ENCODE data around the gene CFAP47.

CFAP47 gene

GRCh38 chrX:36364262-36364661 lies 444.7 kb downstream of the CFAP47 start:
- Histone ChIP-seq H2AFZ (ENCODE audit: insufficient read depth, low read length, poor library complexity) (no peak overlapping the region), H4K91ac (ENCODE audit: low read depth, low read length) (no peak overlapping the region), H2AK5ac (ENCODE audit: low read length) (no peak overlapping the region), H3K27me3 (ENCODE audit: insufficient read depth, low read length) (no peaks in the 10 kb centered on the region), H3K79me2 (ENCODE audit: control insufficient read depth, insufficient read depth, low read length, poor library complexity) (no peaks in the 10 kb centered on the region), H3K27ac (ENCODE audit: low read depth, low read length) (no peak overlapping the region), H2BK5ac (ENCODE audit: low read depth, low read length, poor library complexity) (no peak overlapping the region), H3K4me2 (ENCODE audit: low read length) (no peak overlapping the region), H3K9me3 (ENCODE audit: insufficient read depth, low read depth, low read length) (no peaks in the 10 kb centered on the region), H4K12ac (ENCODE audit: low read depth, low read length) (no peak overlapping the region), H2BK12ac (ENCODE audit: low read length) (no peak overlapping the region), H3K36me3 (ENCODE audit: control insufficient read depth in 1 of 2, insufficient read depth in 2 of 2, low read length in 2 of 2) (no peaks in the 10 kb centered on the region), H3K4me3 (ENCODE audit: low read depth, low read length) (no peak overlapping the region), H3K23ac (ENCODE audit: low read length) (no peak overlapping the region), H3K79me1 (ENCODE audit: low read length) (no peaks in the 10 kb centered on the region), H2BK120ac (ENCODE audit: insufficient read depth, low read length, poor library complexity) (no peak overlapping the region), H4K8ac (ENCODE audit: low read depth, low read length) (no peak overlapping the region), H3K4me1 (ENCODE audit: control insufficient read depth in 1 of 2, insufficient read depth in 2 of 2, low read length in 2 of 2) (no peaks in the 10 kb centered on the region), H3K4ac (ENCODE audit: low read depth, low read length) (no peak overlapping the region), H3K18ac (ENCODE audit: low read length) (no peak overlapping the region), H3K14ac (ENCODE audit: low read length) (no peak overlapping the region), H3K9ac (ENCODE audit: low read length) (no peak overlapping the region)
- no CpG with 5 or more reads among the region's 1 CpG for WGBS (ENCODE audit: extremely low coverage, insufficient coverage, insufficient read length)
- no peak for DNase-seq

DNA sequence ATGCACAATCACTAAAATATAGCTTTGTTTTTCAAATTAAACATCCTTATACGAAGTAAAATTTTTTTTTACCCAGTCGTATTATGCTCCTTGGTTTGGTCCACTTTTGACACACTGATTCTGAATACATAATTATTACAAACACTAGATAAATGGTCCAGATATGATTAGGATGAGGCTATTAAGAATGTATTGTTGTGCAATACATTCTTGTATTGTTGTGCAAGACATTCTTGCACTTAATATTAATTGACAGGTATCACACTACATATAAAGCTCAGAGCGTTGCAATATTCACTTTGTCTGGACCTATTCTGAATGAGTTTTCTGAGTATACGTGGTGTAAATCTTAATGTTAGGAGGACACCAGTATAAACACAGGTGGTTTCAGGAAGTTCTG lies 464.0 kb downstream of the CFAP47 start:
- H3K14ac ChIP-seq (ENCODE audit: low read length) = no peak overlapping the region
- H3K4me3 ChIP-seq (ENCODE audit: low read depth, low read length) = no peak overlapping the region
- H2BK120ac ChIP-seq (ENCODE audit: insufficient read depth, low read length, poor library complexity) = no peak overlapping the region
- no peak overlapping the region for H2AK5ac ChIP-seq (ENCODE audit: low read length)
- no peak for DNase-seq
- no peak overlapping the region for H2BK5ac ChIP-seq (ENCODE audit: low read depth, low read length, poor library complexity)
- no peaks in the 10 kb centered on the region for H3K4me1 ChIP-seq (ENCODE audit: control insufficient read depth in 1 of 2, insufficient read depth in 2 of 2, low read length in 2 of 2)
- no peaks in the 10 kb centered on the region for H3K36me3 ChIP-seq (ENCODE audit: control insufficient read depth in 1 of 2, insufficient read depth in 2 of 2, low read length in 2 of 2)
- H3K18ac ChIP-seq (ENCODE audit: low read length) = no peak overlapping the region
- no peak overlapping the region for H4K12ac ChIP-seq (ENCODE audit: low read depth, low read length)
- no peak overlapping the region for H3K9ac ChIP-seq (ENCODE audit: low read length)
- no peaks in the 10 kb centered on the region for H3K79me1 ChIP-seq (ENCODE audit: low read length)
- no CpG with 5 or more reads among the region's 4 CpGs for WGBS (ENCODE audit: extremely low coverage, insufficient coverage, insufficient read length)
- H4K91ac ChIP-seq (ENCODE audit: low read depth, low read length) = no peak overlapping the region
- no peak overlapping the region for H2AFZ ChIP-seq (ENCODE audit: insufficient read depth, low read length, poor library complexity)
- no peaks in the 10 kb centered on the region for H3K9me3 ChIP-seq (ENCODE audit: insufficient read depth, low read depth, low read length)
- no peak overlapping the region for H3K4ac ChIP-seq (ENCODE audit: low read depth, low read length)
- no peak overlapping the region for H3K27ac ChIP-seq (ENCODE audit: low read depth, low read length)
- H3K23ac ChIP-seq (ENCODE audit: low read length) = no peak overlapping the region
- no peaks in the 10 kb centered on the region for H3K27me3 ChIP-seq (ENCODE audit: insufficient read depth, low read length)
- no peak overlapping the region for H4K8ac ChIP-seq (ENCODE audit: low read depth, low read length)
- H2BK12ac ChIP-seq (ENCODE audit: low read length) = no peak overlapping the region
- no peak overlapping the region for H3K4me2 ChIP-seq (ENCODE audit: low read length)
- no peaks in the 10 kb centered on the region for H3K79me2 ChIP-seq (ENCODE audit: control insufficient read depth, insufficient read depth, low read length, poor library complexity)

GRCh38 chrX:36388901-36389300 lies 469.4 kb downstream of the CFAP47 start:
- Histone ChIP-seq H2BK12ac (ENCODE audit: low read length) (no peak overlapping the region), H3K23ac (ENCODE audit: low read length) (no peak overlapping the region), H2AK5ac (ENCODE audit: low read length) (no peak overlapping the region), H4K8ac (ENCODE audit: low read depth, low read length) (no peak overlapping the region), H3K9me3 (ENCODE audit: insufficient read depth, low read depth, low read length) (no peaks in the 10 kb centered on the region), H3K4me1 (ENCODE audit: control insufficient read depth in 1 of 2, insufficient read depth in 2 of 2, low read length in 2 of 2) (no peaks in the 10 kb centered on the region), H3K27ac (ENCODE audit: low read depth, low read length) (no peak overlapping the region), H2AFZ (ENCODE audit: insufficient read depth, low read length, poor library complexity) (no peak overlapping the region), H3K4me3 (ENCODE audit: low read depth, low read length) (no peak overlapping the region), H3K4ac (ENCODE audit: low read depth, low read length) (no peak overlapping the region), H4K91ac (ENCODE audit: low read depth, low read length) (no peak overlapping the region), H3K36me3 (ENCODE audit: control insufficient read depth in 1 of 2, insufficient read depth in 2 of 2, low read length in 2 of 2) (no peaks in the 10 kb centered on the region), H4K12ac (ENCODE audit: low read depth, low read length) (no peak overlapping the region), H2BK5ac (ENCODE audit: low read depth, low read length, poor library complexity) (no peak overlapping the region), H3K9ac (ENCODE audit: low read length) (no peak overlapping the region), H2BK120ac (ENCODE audit: insufficient read depth, low read length, poor library complexity) (no peak overlapping the region), H3K79me1 (ENCODE audit: low read length) (no peaks in the 10 kb centered on the region), H3K79me2 (ENCODE audit: control insufficient read depth, insufficient read depth, low read length, poor library complexity) (no peaks in the 10 kb centered on the region), H3K27me3 (ENCODE audit: insufficient read depth, low read length) (no peaks in the 10 kb centered on the region), H3K14ac (ENCODE audit: low read length) (no peak overlapping the region), H3K18ac (ENCODE audit: low read length) (no peak overlapping the region), H3K4me2 (ENCODE audit: low read length) (no peak overlapping the region)
- no peak for DNase-seq
- WGBS (ENCODE audit: extremely low coverage, insufficient coverage, insufficient read length) = no CpG with 5 or more reads among the region's 4 CpGs

- H4K8ac ChIP-seq (ENCODE audit: low read depth, low read length) = no peak overlapping the region
- no peak overlapping the region for H2BK5ac ChIP-seq (ENCODE audit: low read depth, low read length, poor library complexity)
- no peak overlapping the region for H3K4me3 ChIP-seq (ENCODE audit: low read depth, low read length)
- no peak overlapping the region for H3K14ac ChIP-seq (ENCODE audit: low read length)
- no peak overlapping the region for H3K23ac ChIP-seq (ENCODE audit: low read length)
- H2BK120ac ChIP-seq (ENCODE audit: insufficient read depth, low read length, poor library complexity) = no peak overlapping the region
- H3K27me3 ChIP-seq (ENCODE audit: insufficient read depth, low read length) = no peaks in the 10 kb centered on the region
- H3K9me3 ChIP-seq (ENCODE audit: insufficient read depth, low read depth, low read length) = no peaks in the 10 kb centered on the region
- no peak overlapping the region for H3K18ac ChIP-seq (ENCODE audit: low read length)
- no peaks in the 10 kb centered on the region for H3K36me3 ChIP-seq (ENCODE audit: control insufficient read depth in 1 of 2, insufficient read depth in 2 of 2, low read length in 2 of 2)
- H3K4ac ChIP-seq (ENCODE audit: low read depth, low read length) = no peak overlapping the region
- H2BK12ac ChIP-seq (ENCODE audit: low read length) = no peak overlapping the region
- WGBS (ENCODE audit: extremely low coverage, insufficient coverage, insufficient read length) = no CpG with 5 or more reads among the region's 3 CpGs
- no peak overlapping the region for H4K12ac ChIP-seq (ENCODE audit: low read depth, low read length)
- no peak for DNase-seq
- no peak overlapping the region for H2AFZ ChIP-seq (ENCODE audit: insufficient read depth, low read length, poor library complexity)
- no peak overlapping the region for H3K27ac ChIP-seq (ENCODE audit: low read depth, low read length)
- no peak overlapping the region for H3K4me2 ChIP-seq (ENCODE audit: low read length)
- H2AK5ac ChIP-seq (ENCODE audit: low read length) = no peak overlapping the region
- no peaks in the 10 kb centered on the region for H3K79me2 ChIP-seq (ENCODE audit: control insufficient read depth, insufficient read depth, low read length, poor library complexity)
- no peaks in the 10 kb centered on the region for H3K4me1 ChIP-seq (ENCODE audit: control insufficient read depth in 1 of 2, insufficient read depth in 2 of 2, low read length in 2 of 2)
- no peak overlapping the region for H4K91ac ChIP-seq (ENCODE audit: low read depth, low read length)
- no peaks in the 10 kb centered on the region for H3K79me1 ChIP-seq (ENCODE audit: low read length)
- no peak overlapping the region for H3K9ac ChIP-seq (ENCODE audit: low read length)
Measured at GRCh38 chrX:36401774-36402173, 482.2 kb downstream of the CFAP47 start.

All from trophoblast cell (in vitro differentiated cells and primary cell).